SKM-1 treated with dmso at 0.1 percent for 144 hours (cell line): ENCODE data around the gene ZNF135.

Experiments
- DNase-seq: peaks from one replicate; lab custom pipeline; 2025; ENCODE audit not compliant: unreplicated experiment; lab: John Stamatoyannopoulos, UW

ZNF135 gene

DNA sequence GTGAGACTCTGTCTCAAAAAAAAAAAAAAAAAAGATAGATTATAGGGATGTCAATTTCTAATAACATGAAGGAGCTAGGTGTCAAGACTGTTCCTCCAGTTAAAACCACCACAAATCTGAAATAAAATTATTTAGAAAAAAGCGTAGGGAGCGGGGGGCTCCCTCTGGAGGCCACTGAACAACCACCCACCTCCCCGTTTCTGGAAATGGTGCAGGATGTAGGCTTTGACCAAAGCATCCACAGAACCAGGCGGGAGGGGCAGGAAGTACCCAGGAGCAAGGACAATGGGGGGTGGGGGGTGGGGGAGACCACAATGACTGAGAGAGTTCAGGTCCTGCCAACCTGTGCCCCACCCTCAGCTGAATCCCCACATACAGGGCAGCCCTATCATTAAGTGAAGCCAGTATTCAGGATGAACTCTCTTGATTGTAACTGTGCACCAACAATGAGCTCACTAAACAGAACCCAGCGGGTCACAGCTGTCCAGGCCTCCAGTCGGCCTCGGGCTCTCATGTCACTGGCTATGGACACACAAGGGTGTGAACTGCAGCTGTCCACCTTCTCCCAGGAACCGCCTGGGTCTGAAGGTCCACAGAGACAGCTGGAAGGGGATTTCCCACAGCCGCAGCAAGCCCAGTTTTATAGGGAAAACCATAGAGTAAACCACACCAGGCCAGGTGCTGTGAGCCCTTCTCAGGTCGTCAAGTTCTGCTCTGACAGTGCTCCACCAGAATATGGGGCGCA, 32.3 kb downstream of the ZNF135 start:
- DNase-seq: no peak

DNA sequence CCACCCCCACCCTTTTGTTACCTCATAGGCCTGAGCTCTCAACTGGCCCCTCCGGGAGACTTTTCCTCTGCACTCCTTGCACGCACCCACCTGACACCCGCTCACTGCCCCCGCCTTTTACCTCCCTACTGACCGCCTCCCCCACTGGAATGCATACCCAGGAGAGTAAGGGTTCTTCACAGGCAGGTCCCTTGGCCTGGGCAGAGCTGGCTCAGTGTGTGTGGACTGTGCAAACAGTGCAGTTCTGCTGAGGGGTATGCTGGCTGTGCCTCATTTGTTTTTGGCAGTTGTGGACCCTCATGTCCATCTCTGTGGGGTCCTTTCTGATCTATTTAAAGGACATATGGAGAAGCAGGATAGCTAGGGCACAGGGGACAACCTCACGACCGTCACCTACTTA, 34.0 kb downstream of the ZNF135 start:
- DNase-seq: no peak

DNA sequence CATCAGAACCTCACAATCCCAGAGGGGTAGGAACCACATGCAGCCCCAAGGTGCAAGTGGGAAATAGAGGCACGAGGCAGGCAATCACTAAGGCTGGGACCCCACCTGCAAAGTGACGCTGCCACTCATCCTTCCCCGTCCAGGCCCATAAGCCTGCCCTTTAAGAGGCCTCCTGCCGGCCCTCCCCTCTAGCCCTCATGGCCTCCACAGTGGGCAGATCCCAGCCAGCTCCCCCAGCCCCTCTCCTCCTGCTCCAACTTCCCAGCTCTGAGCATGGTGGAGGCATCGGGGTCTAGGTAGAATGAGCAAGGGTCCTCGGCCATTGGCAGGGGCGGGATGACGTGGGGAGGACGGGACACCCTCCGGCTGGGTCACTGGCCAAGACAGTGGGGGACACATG, 36.2 kb downstream of the ZNF135 start:
- DNase-seq: no peak

DNA sequence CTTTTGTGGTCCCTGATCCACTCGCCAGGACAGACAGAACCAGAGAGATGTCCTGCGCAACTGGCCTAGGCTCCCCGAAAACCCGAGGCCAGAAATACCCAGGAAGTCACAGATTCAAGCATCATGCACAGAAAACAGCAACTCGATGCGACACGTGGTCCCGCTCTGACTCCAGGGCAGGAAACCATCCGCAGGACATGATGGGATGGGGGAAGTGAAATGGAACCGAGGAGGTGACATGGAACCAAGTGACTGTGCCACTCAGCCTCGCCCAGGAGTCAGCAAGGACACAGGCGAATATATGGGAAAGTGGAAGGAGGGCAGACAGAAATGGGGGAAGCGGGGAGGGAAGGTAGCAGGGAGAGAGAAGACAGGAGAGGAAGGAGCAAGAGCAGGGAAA, 37.8 kb downstream of the ZNF135 start:
- DNase-seq: no peak

DNA sequence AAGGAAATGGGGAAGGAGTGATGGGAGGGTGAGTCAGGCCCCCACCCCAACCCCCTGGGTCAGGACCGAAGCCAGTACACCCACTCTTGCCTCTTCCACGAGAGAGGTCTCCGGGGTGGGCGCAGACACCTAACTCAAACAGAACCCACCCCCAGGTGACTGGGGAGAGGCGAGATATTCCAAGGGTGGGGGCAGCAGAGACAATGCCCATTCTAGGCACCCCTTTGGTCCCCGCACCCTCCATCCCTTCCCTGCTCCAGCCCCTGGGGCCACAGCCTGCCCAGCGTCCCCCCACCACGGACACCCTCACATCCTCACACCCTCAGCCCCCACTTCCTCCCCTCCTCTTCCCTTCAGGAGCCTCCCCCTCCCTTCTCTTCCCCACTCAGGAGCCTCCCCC, 38.3 kb downstream of the ZNF135 start:
- DNase-seq: no peak

DNA sequence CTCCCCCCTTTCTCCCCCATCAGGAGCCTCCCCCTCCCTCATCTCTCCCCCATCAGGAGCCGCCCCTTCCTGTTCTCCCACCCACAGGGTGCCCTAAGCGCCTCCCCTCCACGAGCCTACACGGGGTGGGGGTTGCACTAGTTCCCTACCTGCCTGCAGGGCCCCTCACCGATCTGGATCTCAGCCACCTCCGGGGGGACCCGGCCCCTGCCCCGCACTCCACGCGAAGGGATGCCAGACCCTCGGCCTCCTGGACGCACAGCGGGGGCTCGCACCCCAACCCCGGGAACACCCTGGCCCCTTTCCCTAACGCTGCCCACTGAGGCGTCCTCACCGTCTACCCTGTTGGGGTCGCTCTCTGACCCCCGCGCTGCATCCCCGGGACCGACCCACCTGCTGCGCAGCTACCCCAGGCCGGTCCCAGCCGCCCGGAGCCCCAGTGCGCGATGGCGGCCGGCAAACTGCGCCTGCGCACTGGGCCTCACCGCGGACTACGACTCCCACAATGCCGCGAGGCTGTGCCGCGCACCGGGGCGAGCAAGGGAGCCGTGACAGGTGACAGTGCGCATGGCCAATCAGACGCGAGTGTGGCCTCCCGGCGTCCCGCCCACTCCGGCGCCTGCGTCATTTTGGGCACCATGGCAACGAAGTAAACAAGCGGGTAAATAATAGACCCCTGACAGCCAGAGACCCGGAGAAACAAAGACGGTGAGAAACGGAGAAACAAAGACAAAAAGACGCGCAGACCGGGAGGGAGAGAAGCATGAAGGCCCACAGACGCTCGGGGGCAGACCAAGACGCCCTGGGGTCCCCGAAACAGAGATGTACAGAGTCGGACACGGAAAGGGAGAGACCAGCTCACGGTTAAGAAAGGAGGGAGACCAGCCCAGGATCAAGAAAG, 38.9 kb downstream of the ZNF135 start, which contains the start of gene ZSCAN18:
Gene ZSCAN18, minus strand, starts transcription at position 451 of the 901 bp plus-strand sequence. CDS start 7,964 bp downstream, outside the sequence.
- no peak for DNase-seq

DNA sequence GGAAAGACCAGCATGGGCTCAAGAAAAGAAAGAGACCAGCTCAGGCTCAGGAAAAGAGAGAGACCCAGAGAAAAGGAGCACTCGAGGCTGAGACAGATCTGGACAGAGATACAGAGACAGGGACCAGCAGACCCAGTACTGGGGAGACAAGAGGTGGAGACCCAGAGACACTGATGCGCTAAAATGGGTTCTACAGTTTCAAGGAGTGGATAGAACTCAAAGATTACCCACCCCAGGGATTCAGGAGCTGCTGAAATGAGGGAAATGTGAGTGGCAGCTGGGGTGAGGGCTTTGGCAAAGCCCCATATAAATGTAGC, 39.6 kb downstream of the ZNF135 start:
- no peak for DNase-seq

DNA sequence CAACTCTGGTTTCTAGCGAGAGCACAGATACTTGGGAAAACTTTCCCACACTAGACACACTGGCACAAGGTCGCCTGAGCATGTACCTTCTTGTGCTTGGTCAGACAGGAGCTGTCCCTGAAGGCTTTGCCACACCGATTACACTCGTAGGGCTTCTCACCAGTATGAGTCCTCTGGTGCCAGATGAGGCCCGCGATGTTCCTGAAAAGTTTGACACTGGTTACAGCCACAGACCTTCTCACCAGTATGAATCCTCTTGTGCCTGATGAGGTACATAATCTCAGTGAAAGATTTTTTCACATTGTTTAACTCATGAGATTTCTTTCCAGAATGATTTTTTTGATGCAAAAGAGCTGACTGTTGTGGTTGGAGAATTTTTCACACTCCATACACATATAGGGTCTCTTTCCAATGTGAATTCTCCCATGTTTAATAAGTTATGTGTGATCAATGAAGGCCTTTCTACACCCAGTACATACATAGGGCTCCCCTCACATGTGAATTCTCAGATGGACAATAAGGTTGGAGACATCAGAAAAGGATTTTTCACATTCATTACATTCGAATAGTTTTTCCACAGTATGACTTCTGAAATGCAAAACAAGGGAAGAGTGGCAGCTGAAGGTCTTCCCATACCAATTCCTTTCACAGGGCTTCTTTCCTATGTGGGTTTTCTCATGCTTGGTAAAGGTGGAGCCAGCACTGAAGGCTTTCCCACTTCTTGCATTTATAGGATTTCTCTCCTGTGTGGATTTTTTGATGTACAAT, 48.9 kb downstream of the ZNF135 start:
- no peak for DNase-seq

DNA sequence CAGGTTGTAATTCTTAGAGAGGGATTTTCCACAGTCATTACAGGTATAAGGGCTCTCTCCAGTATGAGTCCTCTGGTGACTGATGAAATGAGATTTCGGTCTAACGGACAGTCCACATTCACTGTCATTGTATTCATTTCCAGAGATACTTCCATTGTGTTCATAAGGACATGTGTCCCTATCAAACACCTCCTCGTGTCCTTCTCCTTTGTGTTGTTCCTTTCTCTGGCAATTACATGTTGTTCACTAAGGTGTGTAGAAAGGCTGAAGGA, 49.4 kb downstream of the ZNF135 start:
- DNase-seq: no peak

DNA sequence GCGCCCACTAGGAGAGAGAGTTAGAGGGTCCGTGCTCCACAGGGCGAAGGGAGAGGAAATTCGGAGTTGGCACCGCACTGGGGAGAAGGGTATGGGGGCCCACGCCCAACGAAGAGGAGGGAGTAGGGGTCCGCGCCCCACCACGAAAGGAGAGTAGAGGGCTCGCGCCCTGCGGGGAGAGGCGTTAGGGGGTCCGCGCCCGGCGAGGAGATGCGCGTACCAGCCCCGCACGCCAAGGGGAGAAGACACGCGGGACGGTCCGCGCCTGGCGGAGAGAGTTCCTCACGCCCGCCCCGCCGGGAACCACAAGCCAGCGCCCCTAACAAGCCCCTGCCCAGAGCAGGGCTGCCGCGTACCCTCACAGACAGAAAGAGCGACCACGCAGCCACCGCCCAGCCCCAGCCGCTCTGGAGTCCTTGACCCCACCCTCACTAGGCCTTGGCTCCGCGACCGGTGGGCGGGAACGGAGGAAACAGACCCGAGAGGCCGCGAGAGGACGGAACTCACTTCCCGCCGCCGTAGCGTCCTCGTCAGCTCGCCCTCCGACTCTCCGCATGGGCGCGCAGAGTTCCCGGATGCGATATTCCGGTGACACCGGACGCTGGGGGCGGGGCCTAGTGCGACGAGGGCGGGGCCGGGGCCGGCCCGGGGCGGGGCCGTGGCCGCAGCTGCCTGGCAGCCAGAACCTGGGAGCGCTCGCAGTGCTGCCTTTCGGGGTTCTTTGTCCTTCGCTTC, 58.9 kb downstream of the ZNF135 start:
- no peak for DNase-seq

DNA sequence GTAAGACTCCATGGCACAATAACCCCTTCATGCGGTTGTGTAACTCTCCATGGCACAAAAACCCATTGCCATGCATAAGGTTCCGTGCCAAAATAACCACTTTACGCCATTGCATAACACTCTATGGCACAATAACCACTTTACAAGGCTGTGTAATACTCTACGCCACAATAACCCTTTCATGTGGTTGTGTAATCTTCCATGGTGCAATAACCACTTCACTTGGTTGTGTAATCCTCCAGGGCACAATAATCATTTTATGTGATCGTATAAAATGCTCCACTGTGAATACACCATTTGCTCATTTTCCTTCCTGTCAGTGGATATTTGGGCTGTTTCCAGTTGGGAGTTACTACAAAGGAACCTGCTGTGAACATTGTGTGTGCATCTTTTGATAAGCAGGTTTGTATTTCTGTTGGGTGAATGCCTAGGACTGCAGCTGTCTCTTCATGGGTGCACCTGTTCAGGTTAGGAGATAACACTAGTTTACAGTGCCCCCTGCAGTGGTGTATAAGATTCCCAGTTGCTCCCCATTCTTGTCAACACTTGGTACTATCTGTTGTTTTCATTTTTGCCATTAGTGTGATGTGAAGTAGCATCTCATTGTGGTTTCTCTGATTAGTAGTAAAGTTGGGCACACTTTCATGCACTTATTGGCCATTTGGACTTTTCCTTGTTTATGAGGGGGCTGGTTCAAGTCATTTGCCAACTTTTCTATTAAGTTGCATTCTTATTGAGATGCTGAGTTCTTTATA, 60.1 kb downstream of the ZNF135 start:
- no peak for DNase-seq
